ENCODE results near the gene WFDC6.

DNA sequence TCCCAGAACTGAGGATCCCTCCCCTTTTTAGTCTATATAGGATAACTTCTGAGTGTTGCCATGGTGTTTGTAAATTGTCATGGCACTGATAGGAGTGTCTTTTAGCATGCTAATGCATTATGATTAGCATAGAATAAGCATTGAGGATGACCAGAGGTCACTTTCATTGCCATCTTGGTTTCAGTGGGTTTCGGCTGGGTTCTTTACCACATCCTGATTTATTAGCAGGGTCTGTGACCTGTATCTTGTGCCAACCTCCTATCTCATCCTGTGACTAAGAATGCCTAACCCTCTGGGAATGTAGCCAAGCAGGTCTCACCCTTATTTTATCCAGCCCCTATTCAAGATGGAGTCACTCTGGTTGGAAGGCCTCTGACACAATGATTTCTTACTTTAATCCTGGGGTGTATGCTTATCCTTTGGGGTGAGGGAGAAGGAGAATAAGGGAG lies 50.2 kb downstream of the WFDC6 start:
- TF ChIP-seq, protein P1, sequence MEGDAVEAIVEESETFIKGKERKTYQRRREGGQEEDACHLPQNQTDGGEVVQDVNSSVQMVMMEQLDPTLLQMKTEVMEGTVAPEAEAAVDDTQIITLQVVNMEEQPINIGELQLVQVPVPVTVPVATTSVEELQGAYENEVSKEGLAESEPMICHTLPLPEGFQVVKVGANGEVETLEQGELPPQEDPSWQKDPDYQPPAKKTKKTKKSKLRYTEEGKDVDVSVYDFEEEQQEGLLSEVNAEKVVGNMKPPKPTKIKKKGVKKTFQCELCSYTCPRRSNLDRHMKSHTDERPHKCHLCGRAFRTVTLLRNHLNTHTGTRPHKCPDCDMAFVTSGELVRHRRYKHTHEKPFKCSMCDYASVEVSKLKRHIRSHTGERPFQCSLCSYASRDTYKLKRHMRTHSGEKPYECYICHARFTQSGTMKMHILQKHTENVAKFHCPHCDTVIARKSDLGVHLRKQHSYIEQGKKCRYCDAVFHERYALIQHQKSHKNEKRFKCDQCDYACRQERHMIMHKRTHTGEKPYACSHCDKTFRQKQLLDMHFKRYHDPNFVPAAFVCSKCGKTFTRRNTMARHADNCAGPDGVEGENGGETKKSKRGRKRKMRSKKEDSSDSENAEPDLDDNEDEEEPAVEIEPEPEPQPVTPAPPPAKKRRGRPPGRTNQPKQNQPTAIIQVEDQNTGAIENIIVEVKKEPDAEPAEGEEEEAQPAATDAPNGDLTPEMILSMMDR (IDR thresholded peaks at IDR 0.05), result no peak
- no peak for TF ChIP-seq POLR2A (IDR thresholded peaks at IDR 0.05)
